ENCODE data around the gene ATRNL1.

GRCh38 chr10:115942101-115942500, 848.9 kb downstream of the ATRNL1 start:
- TF ChIP-seq, protein P1, sequence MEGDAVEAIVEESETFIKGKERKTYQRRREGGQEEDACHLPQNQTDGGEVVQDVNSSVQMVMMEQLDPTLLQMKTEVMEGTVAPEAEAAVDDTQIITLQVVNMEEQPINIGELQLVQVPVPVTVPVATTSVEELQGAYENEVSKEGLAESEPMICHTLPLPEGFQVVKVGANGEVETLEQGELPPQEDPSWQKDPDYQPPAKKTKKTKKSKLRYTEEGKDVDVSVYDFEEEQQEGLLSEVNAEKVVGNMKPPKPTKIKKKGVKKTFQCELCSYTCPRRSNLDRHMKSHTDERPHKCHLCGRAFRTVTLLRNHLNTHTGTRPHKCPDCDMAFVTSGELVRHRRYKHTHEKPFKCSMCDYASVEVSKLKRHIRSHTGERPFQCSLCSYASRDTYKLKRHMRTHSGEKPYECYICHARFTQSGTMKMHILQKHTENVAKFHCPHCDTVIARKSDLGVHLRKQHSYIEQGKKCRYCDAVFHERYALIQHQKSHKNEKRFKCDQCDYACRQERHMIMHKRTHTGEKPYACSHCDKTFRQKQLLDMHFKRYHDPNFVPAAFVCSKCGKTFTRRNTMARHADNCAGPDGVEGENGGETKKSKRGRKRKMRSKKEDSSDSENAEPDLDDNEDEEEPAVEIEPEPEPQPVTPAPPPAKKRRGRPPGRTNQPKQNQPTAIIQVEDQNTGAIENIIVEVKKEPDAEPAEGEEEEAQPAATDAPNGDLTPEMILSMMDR (IDR thresholded peaks at IDR 0.05; ENCODE audit: low read depth, low read length) = no peak
- no peak for TF ChIP-seq EZH2phosphoT487 (IDR thresholded peaks at IDR 0.05; ENCODE audit: low read depth)
